H1 (cell line): ENCODE results near the gene PAQR5. TPM values are rescaled to one million over a fixed set of nuclear protein-coding genes. Genes with fewer than 3 reads are reported as not detected.

Experiments used
- CTBP2 ChIP-seq: IDR thresholded peaks from 2 replicates; pipeline ENCODE4 v1.7.0; 2011; ENCODE audit warnings: borderline replicate concordance, mild to moderate bottlenecking, moderate library complexity, mixed read lengths, low read length; ENCODE audit not compliant: insufficient read depth, insufficient read length
- EZH2 ChIP-seq: fragments of 200-600 bp; sonication (generic); IDR thresholded peaks from 2 replicates; pipeline ENCODE4 v1.7.1; 2012; ENCODE audit warnings: low read depth, mild to moderate bottlenecking, moderate library complexity, low read length, inconsistent platforms; ENCODE audit not compliant: severe bottlenecking
- KDM5A ChIP-seq: fragments of 200-600 bp; IDR thresholded peaks from 2 replicates; pipeline ENCODE4 v1.7.1; 2012; ENCODE audit warnings: mild to moderate bottlenecking, low read length, inconsistent platforms, mixed read lengths
- SAP30 ChIP-seq: fragments of 300-600 bp; sonication (generic); IDR thresholded peaks from 2 replicates; pipeline ENCODE4 v1.7.1; 2012; ENCODE audit warnings: low read length, moderate library complexity, mild to moderate bottlenecking, inconsistent platforms; ENCODE audit not compliant: insufficient read depth, insufficient replicate concordance
- polyA plus RNA-seq, 7 experiments: library from polyadenylated mRNA; depleted of rRNA in 3 of 7; stranded (reverse) in 5 of 7; unstranded in 2 of 7; fragments of >200 nt in 5 of 7; fragments of 200-250 nt in 2 of 7; gene quantifications; 1 replicate in 5 of 7; 2 replicates in 1 of 7; 4 replicates in 1 of 7; pipeline versions ENCODE4 v1.2.1 to v1.2.3, GENCODE V29; 2011 to 2013; ENCODE audit warnings: missing spikeins in 2 of 7, mixed read lengths in 2 of 7
- total RNA-seq: library from RNA; stranded (reverse); fragmentation: NEBNext Ultra II Directional; extraction: Animal tissue kit (Norgen Biotek cat#: 25700); gene quantifications from 2 replicates; pipeline ENCODE4 v1.2.1, GENCODE V29; 2021

The PAQR5 gene
- total and polyA plus RNA-seq, 2 of the 8 experiments (the other 6 are each of a cell fraction or from before 2014, with no cell fraction given) = 8.7 to 18.1 TPM

DNA sequence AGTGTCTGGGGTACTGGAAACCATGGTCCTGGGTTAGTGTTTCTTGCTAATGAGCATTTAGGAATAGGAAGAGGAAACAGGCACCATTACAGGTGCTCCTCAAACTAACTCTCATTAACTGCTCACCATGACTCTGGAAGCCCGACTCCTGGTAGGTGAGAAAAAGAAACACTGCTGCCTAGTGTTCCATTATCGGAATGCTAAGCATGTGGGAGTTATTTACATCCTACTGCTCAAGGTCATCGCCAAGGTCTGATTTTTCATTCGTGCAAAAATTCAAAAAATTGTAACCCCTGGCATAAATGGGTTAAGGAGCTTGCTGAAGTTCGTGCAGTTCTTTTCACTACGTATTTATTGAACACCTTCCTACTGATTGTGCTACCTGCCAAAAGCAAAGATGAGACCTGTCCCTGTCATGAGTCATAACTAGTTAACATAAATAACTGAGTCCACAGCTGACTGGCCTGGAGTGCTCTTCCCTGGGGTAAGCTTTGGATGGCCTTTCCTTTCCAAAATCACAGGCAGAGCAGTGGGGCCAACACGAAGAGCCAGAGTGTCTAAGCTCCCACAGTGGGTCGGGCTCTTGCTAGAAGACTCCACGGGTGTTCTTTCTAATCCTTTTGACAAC, 22.7 kb upstream of the PAQR5 start (continued):
- TF ChIP-seq EZH2 (no peak), SAP30 (no peak), CTBP2 (no peak), KDM5A (no peak)
- TF ChIP-seq, all 59 proteins: peak for 0
